Limb (tissue), 2 donors: ENCODE measurements around the gene TLDC2.

ENCODE experiments used
- DNase-seq, 2 donors: peaks; one replicate each; pipeline ENCODE4 v3.0.0-alpha.2; 2016; ENCODE audit errors: extremely low spot score in 2 of 2

Gene TLDC2

GRCh38 chr20:36849333-36850065, 26.4 kb upstream of the TLDC2 start:
- DNase-seq: no peak

GRCh38 chr20:36850759-36851158, 25.2 kb upstream of the TLDC2 start:
- no peak for DNase-seq

GRCh38 chr20:36851490-36851889, 24.4 kb upstream of the TLDC2 start:
- no peak for DNase-seq

GRCh38 chr20:36852187-36852586, 23.8 kb upstream of the TLDC2 start:
- DNase-seq: no peak

GRCh38 chr20:36854348-36855240, 21.3 kb upstream of the TLDC2 start:
- no peak for DNase-seq

- no peak for DNase-seq
Observed at GRCh38 chr20:36855241-36855657, 20.7 kb upstream of the TLDC2 start.

- no peak for DNase-seq
Observed at GRCh38 chr20:36856195-36856594, 19.7 kb upstream of the TLDC2 start.

GRCh38 chr20:36856691-36857635, 19.0 kb upstream of the TLDC2 start:
- DNase-seq: no peak

- no peak for DNase-seq
Observed at GRCh38 chr20:36859282-36859555, 16.7 kb upstream of the TLDC2 start.

GRCh38 chr20:36859700-36860330, 16.1 kb upstream of the TLDC2 start:
- DNase-seq: no peak

- no peak for DNase-seq
Observed at GRCh38 chr20:36860339-36860738, 15.6 kb upstream of the TLDC2 start.

GRCh38 chr20:36860811-36861624, 14.9 kb upstream of the TLDC2 start:
- no peak for DNase-seq

GRCh38 chr20:36861625-36861874, 14.4 kb upstream of the TLDC2 start:
- DNase-seq: no peak

- peak; percentile 75 to 79 for DNase-seq
Observed at GRCh38 chr20:36861875-36862801, 13.8 kb upstream of the TLDC2 start.

- DNase-seq: peak in 1 of 2 donors; percentile 66
Observed at GRCh38 chr20:36862857-36863668, 12.9 kb upstream of the TLDC2 start.

- no peak for DNase-seq
Observed at GRCh38 chr20:36865076-36865860, 10.7 kb upstream of the TLDC2 start.

GRCh38 chr20:36865861-36866149, 10.1 kb upstream of the TLDC2 start:
- DNase-seq: no peak

- no peak for DNase-seq
Observed at GRCh38 chr20:36866164-36866563, 9.8 kb upstream of the TLDC2 start.
